HepG2 (cell line): ENCODE data around the gene REPS2. TPM values are rescaled to one million over a fixed set of nuclear protein-coding genes. Genes with fewer than 3 reads are reported as not detected.

Experiments used
- ATAC-seq: fragments of 200-7000 bp; cut with Tn5 transposase; 3 replicates; pipeline ENCODE4 v1.9.1; 2020; ENCODE audit warnings: mild to moderate bottlenecking, moderate library complexity
- BruUV-seq: library from RNA; stranded (reverse); fragments of 400-500 nt; replicated peaks from 2 replicates; lab custom pipeline; 2021; lab: Mats Ljungman, UMichigan
- CTCF ChIA-PET: fragments of 300-600 bp; formaldehyde crosslinking; extraction: SDS; loops from one replicate; lab custom pipeline; 2021; ENCODE audit warnings: low total read pairs, inconsistent platforms, low intra/inter-chr PET ratio; lab: Yijun Ruan, JAX
- POLR2A ChIA-PET: fragments of 350-600 bp; sonication (Branson Sonifier 250); formaldehyde crosslinking; loops from one replicate; lab custom pipeline; 2020; ENCODE audit warnings: antibody characterized with exemption, inconsistent platforms; lab: Yijun Ruan, JAX
- DNase-seq: peaks from one replicate; pipeline ENCODE4 v3.0.0-alpha.2; 2015; ENCODE audit warnings: low spot score
- FAIRE-seq: peaks from 3 replicates; lab custom pipeline; 2011; peaks lifted over from hg19 to GRCh38; lab: Jason Lieb, UNC
- H2AFZ ChIP-seq: one replicate; pipeline ENCODE4 v1.6.1; 2011; ENCODE audit warnings: low read length, inconsistent platforms
- H3K27ac ChIP-seq: fragments of 300-600 bp; 3 replicates; pipeline ENCODE4 v1.8.0; 2011; ENCODE audit warnings: mixed run types, mild to moderate bottlenecking, mixed read lengths, low read length, inconsistent platforms; ENCODE audit not compliant: insufficient read depth; ENCODE audit errors: extremely low read length
- H3K27me3 ChIP-seq, 2 experiments: fragments of 200-600 bp in 1 of 2; 2 replicates in 1 of 2; 3 replicates in 1 of 2; pipeline versions ENCODE4 v1.6.0 to v1.8.0; 2011; ENCODE audit warnings: low read length in 2 of 2, mild to moderate bottlenecking in 2 of 2, moderate library complexity in 2 of 2, inconsistent platforms in 1 of 2; ENCODE audit not compliant: insufficient read depth in 2 of 2, control insufficient read depth in 1 of 2
- H3K36me3 ChIP-seq, 2 experiments: fragments of 200-600 bp in 1 of 2; replicated peaks in 1 of 2; 2 replicates in 1 of 2; 3 replicates in 1 of 2; pipeline versions ENCODE4 v1.5.1 to v1.8.0; 2011; ENCODE audit warnings: low read length in 2 of 2, inconsistent platforms in 1 of 2; ENCODE audit not compliant: insufficient read depth in 2 of 2, control insufficient read depth in 1 of 2
- H3K4me1 ChIP-seq: 2 replicates; pipeline ENCODE4 v1.5.1; 2012; ENCODE audit warnings: low read length, inconsistent platforms; ENCODE audit not compliant: insufficient read depth
- H3K4me2 ChIP-seq: 2 replicates; pipeline ENCODE4 v1.6.0; 2011; ENCODE audit warnings: low read depth, low read length, inconsistent platforms
- H3K4me3 ChIP-seq, 3 experiments: fragments of 200-600 bp in 1 of 3; sonication (generic), shearing (Covaris generic) in 1 of 3; replicated peaks in 1 of 3; 2 replicates each; pipeline ENCODE4 v1.5.1; 2011 to 2016; ENCODE audit warnings: low read length in 3 of 3, inconsistent platforms in 2 of 3, low read depth in 2 of 3, mild to moderate bottlenecking in 2 of 3, control low read depth in 1 of 3, mixed read lengths in 1 of 3; ENCODE audit not compliant: insufficient read depth in 1 of 3
- H3K79me2 ChIP-seq: one replicate; pipeline ENCODE4 v1.6.1; 2011; ENCODE audit warnings: low read length, inconsistent platforms; ENCODE audit not compliant: insufficient read depth
- H3K9ac ChIP-seq: 2 replicates; pipeline ENCODE4 v1.6.0; 2011; ENCODE audit warnings: mild to moderate bottlenecking, low read depth, low read length, inconsistent platforms; ENCODE audit not compliant: insufficient read depth
- H3K9me3 ChIP-seq: 2 replicates; pipeline ENCODE4 v1.5.1; 2012; ENCODE audit warnings: mild to moderate bottlenecking, low read length
- H4K20me1 ChIP-seq: 2 replicates; pipeline ENCODE4 v1.6.0; 2011; ENCODE audit warnings: inconsistent platforms, mild to moderate bottlenecking, low read length, moderate library complexity; ENCODE audit not compliant: insufficient read depth
- FOXA1 ChIP-seq, 2 experiments: fragments of 450-650 bp in 1 of 2; sonication (generic) in 1 of 2; formaldehyde crosslinking in 1 of 2; IDR thresholded peaks; 2 replicates each; pipeline versions ENCODE4 v1.4.0 to v1.6.1; 2016 to 2020; ENCODE audit warnings: missing genetic modification reagents in 1 of 2
- RBAK ChIP-seq: sonication (generic); formaldehyde crosslinking; IDR thresholded peaks from 2 replicates; pipeline ENCODE4 v1.5.1; 2020; ENCODE audit warnings: mild to moderate bottlenecking, missing genetic modification reagents
- SIX4 ChIP-seq: sonication (generic); formaldehyde crosslinking; IDR thresholded peaks from 2 replicates; pipeline ENCODE4 v1.4.0; 2020; ENCODE audit warnings: missing genetic modification reagents
- SP5 ChIP-seq: IDR thresholded peaks from 2 replicates; pipeline ENCODE4 v1.6.1; 2016; ENCODE audit warnings: low read depth, borderline replicate concordance
- SRSF9 ChIP-seq: fragments of 200-400 bp; formaldehyde crosslinking; IDR thresholded peaks from 2 replicates; pipeline ENCODE4 v1.6.1; 2018; ENCODE audit warnings: borderline replicate concordance, mild to moderate bottlenecking, low read depth, low read length; ENCODE audit not compliant: insufficient read depth, poor library complexity, severe bottlenecking
- ZBTB39 ChIP-seq: sonication (generic); formaldehyde crosslinking; IDR thresholded peaks from 2 replicates; pipeline ENCODE4 v1.5.0; 2020; ENCODE audit warnings: missing genetic modification reagents
- ZNF75D ChIP-seq: sonication (generic); formaldehyde crosslinking; IDR thresholded peaks from 2 replicates; pipeline ENCODE4 v1.8.1; 2023; ENCODE audit warnings: missing genetic modification reagents, mild to moderate bottlenecking, borderline replicate concordance
- WGBS: methylation state at CpG from one replicate; pipeline ENCODE4 v1.1.6; 2017; ENCODE audit warnings: low lambda C conversion rate; 5-methylcytosine and 5-hydroxymethylcytosine counted together
- in situ Hi-C: cut with HindIII; loops from 2 replicates; pipeline ENCODE4 v1.10.0; 2017; ENCODE audit warnings: low pct_unique_long_range_greater_than_20kb; ENCODE audit not compliant: extremely low pct_ligation_motif_present
- intact Hi-C: fragments of 100-400 bp; cut with micrococcal nuclease; formaldehyde crosslinking; loops from one replicate; pipeline ENCODE4 v1.10.0; 2022; ENCODE audit not compliant: unreplicated experiment
- polyA plus RNA-seq, 8 experiments: library from polyadenylated mRNA; depleted of rRNA in 3 of 8; stranded (reverse) in 7 of 8; unstranded in 1 of 8; fragments of >200 nt; fragmentation: Illumina TruSeq in 4 of 8; extraction: Trizol in 4 of 8; gene quantifications; 2 replicates each; pipeline versions ENCODE4 v1.2.1 to v1.2.3, GENCODE V29; 2011 to 2016; ENCODE audit warnings: low read depth in 4 of 8, missing spikeins in 1 of 8, mixed read lengths in 1 of 8; ENCODE audit not compliant: insufficient read depth in 1 of 8
- total RNA-seq, 5 experiments: library from RNA; depleted of rRNA; stranded (reverse); fragments of >200 nt; fragmentation: Illumina TruSeq; extraction: Trizol; gene quantifications; 2 replicates each; pipeline ENCODE4 v1.2.3, GENCODE V29; 2016; ENCODE audit warnings: low read depth in 1 of 5
- TF ChIP-seq, protein P1 (sequence below): fragments of 450-650 bp; IDR thresholded peaks from 2 replicates; pipeline ENCODE4 v1.6.1; 2016
- TF ChIP-seq, protein P2 (sequence below): IDR thresholded peaks from 2 replicates; pipeline ENCODE4 v1.6.1; 2012; ENCODE audit warnings: inconsistent platforms

The REPS2 gene
- total and polyA plus RNA-seq, 2 of the 13 experiments (the other 11 are each of a cell fraction or from before 2014, with no cell fraction given): 0.05 to 0.58 TPM

DNA sequence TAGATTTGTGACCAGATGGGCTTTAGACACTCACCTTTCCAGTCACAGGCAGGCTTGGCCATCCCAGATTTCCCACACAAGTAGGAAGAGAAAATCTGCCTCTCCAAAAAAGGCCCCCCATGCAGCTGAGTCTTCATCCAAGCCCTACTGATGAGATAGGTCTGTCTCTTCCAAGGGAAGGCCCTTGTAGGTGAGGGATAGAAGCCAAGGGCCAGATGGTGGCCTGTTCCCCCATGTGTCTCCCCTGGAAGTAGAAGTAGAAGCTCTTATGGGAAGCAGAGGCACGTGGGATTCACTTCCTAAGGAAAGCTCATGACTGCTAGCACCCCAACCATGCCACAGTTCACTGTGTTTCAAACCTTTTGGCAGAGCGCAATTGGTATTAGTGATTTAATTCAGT lies 81.5 kb downstream of the REPS2 start:
- no peak overlapping the region for H2AFZ ChIP-seq
- 0% methylated on average over 1 of the region's 2 CpGs for WGBS
- POLR2A ChIA-PET: no interaction called here
- H3K9ac ChIP-seq: no peak overlapping the region
- no peak overlapping the region for H3K4me2 ChIP-seq
- no peak for FAIRE-seq
- H3K79me2 ChIP-seq: no peaks in the 10 kb centered on the region
- no peaks in the 10 kb centered on the region for H3K4me1 ChIP-seq
- H3K27me3 ChIP-seq: no peaks in the 10 kb centered on the region
- ATAC-seq: no peak
- no peaks in the 10 kb centered on the region for H3K36me3 ChIP-seq
- intact Hi-C loops: no loop called here
- TF ChIP-seq SRSF9: no peak
- TF ChIP-seq, protein P1, sequence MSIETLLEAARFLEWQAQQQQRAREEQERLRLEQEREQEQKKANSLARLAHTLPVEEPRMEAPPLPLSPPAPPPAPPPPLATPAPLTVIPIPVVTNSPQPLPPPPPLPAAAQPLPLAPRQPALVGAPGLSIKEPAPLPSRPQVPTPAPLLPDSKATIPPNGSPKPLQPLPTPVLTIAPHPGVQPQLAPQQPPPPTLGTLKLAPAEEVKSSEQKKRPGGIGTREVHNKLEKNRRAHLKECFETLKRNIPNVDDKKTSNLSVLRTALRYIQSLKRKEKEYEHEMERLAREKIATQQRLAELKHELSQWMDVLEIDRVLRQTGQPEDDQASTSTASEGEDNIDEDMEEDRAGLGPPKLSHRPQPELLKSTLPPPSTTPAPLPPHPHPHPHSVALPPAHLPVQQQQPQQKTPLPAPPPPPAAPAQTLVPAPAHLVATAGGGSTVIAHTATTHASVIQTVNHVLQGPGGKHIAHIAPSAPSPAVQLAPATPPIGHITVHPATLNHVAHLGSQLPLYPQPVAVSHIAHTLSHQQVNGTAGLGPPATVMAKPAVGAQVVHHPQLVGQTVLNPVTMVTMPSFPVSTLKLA: 0 out of 2 replicates have a peak, but pooled peaks have one; percentile 29
- TF ChIP-seq, all 625 proteins: peak for 1
- CTCF ChIA-PET: no interaction called here
- no TSS peak for BruUV-seq
- in situ Hi-C loops: no loop called here
- no peak overlapping the region for H3K27ac ChIP-seq
- H3K4me3 ChIP-seq: no peak overlapping the region
- no peaks in the 10 kb centered on the region for H3K9me3 ChIP-seq
- no peaks in the 10 kb centered on the region for H4K20me1 ChIP-seq
- no peak for DNase-seq

GRCh38 chrX:17028356-17028755 lies 81.9 kb downstream of the REPS2 start:
- Histone ChIP-seq H3K4me1 (no peaks in the 10 kb centered on the region), H3K4me2 (no peak overlapping the region), H3K9ac (no peak overlapping the region), H3K36me3 (no peaks in the 10 kb centered on the region), H2AFZ (no peak overlapping the region)
- intact Hi-C loops: no loop called here
- TF ChIP-seq ZNF75D (CRISPR knock-in tag) (no peak), RBAK (CRISPR knock-in tag) (no peak), SP5 (CRISPR knock-in tag) (no peak), SIX4 (CRISPR knock-in tag) (no peak), ZBTB39 (CRISPR knock-in tag) (no peak), FOXA1 (IDR thresholded peaks at IDR 0.05) (no peak), FOXA1 (CRISPR knock-in tag; IDR thresholded peaks at IDR 0.05) (no peak)
- TF ChIP-seq, protein P2, sequence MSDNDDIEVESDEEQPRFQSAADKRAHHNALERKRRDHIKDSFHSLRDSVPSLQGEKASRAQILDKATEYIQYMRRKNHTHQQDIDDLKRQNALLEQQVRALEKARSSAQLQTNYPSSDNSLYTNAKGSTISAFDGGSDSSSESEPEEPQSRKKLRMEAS: no peak
- TF ChIP-seq, all 625 proteins: peak for 0
- no peak overlapping the region for H3K4me3 ChIP-seq
- POLR2A ChIA-PET: no interaction called here
- ATAC-seq (no peak), DNase-seq (no peak), FAIRE-seq (no peak)
- no peaks in the 10 kb centered on the region for H4K20me1 ChIP-seq
- H3K9me3 ChIP-seq: no peaks in the 10 kb centered on the region
- in situ Hi-C loops: no loop called here
- no TSS peak for BruUV-seq
- H3K79me2 ChIP-seq: no peaks in the 10 kb centered on the region
- CTCF ChIA-PET: no interaction called here
- no peaks in the 10 kb centered on the region for H3K27me3 ChIP-seq
- no peak overlapping the region for H3K27ac ChIP-seq
